Sigmoid colon (tissue), 7 donors: ENCODE measurements around the gene SYNE2. TPM values are rescaled to one million over a fixed set of nuclear protein-coding genes. Genes with fewer than 3 reads are reported as not detected.

Experiments used
- DNase-seq: peaks from one replicate; pipeline ENCODE4 v3.0.0-alpha.2; 2019
- H3K27ac ChIP-seq, 4 donors: fragments of 200-600 bp; sonication (generic); one replicate each; pipeline ENCODE4 v1.5.1; 2016 to 2019; ENCODE audit warnings: mild to moderate bottlenecking in 1 of 4
- H3K27me3 ChIP-seq, 3 donors: fragments of 200-600 bp; sonication (generic); one replicate each; pipeline ENCODE4 v1.5.1; 2019; ENCODE audit warnings: mild to moderate bottlenecking in 1 of 3
- H3K36me3 ChIP-seq, 4 donors: fragments of 200-600 bp; sonication (generic); one replicate each; pipeline ENCODE4 v1.5.1; 2016 to 2019
- H3K4me1 ChIP-seq, 4 donors: fragments of 200-600 bp; sonication (generic); one replicate each; pipeline ENCODE4 v1.5.1; 2017 to 2019
- H3K4me3 ChIP-seq, 4 donors: fragments of 200-600 bp; sonication (generic); one replicate each; pipeline ENCODE4 v1.5.1; 2017 to 2019; ENCODE audit warnings: mild to moderate bottlenecking in 2 of 4, moderate library complexity in 1 of 4
- H3K9me3 ChIP-seq, 4 donors: fragments of 200-600 bp in 3 of 4; sonication (generic) in 3 of 4; one replicate each; pipeline versions ENCODE4 v1.5.1 to v1.6.1; 2013 to 2019
- EP300 ChIP-seq, 4 donors: sonication (generic); formaldehyde crosslinking; IDR thresholded peaks; one replicate each; pipeline ENCODE4 v1.6.1; 2017; ENCODE audit warnings: antibody characterized with exemption in 4 of 4
- POLR2A ChIP-seq, 2 donors: fragments of 450-650 bp; IDR thresholded peaks; one replicate each; pipeline ENCODE4 v1.6.1; 2016; ENCODE audit warnings: antibody characterized with exemption in 2 of 2, mild to moderate bottlenecking in 2 of 2, moderate library complexity in 2 of 2
- POLR2AphosphoS5 ChIP-seq, 4 donors: sonication (generic); formaldehyde crosslinking; IDR thresholded peaks; one replicate each; pipeline ENCODE4 v1.6.1; 2017; ENCODE audit warnings: antibody characterized with exemption in 4 of 4
- WGBS, 2 donors: extraction: QIAGEN DNeasy Blood & Tissue Kit; methylation state at CpG; one replicate each; pipeline ENCODE4 v1.1.7; 2013; 5-methylcytosine and 5-hydroxymethylcytosine counted together
- intact Hi-C: fragments of 100-400 bp; cut with DNase I; formaldehyde crosslinking; loops from one replicate; pipeline ENCODE4 v1.15.1; 2023
- polyA plus RNA-seq, 3 donors: library from polyadenylated mRNA; stranded (reverse); fragments of 200-250 nt; gene quantifications; one replicate each; pipeline ENCODE4 v1.2.3, GENCODE V29; 2013
- total RNA-seq, 4 donors: library from RNA; depleted of rRNA; stranded (reverse); fragments of >200 nt; gene quantifications; one replicate each; pipeline ENCODE4 v1.1.0, GENCODE V29; 2016
- TF ChIP-seq, protein P1 (sequence below), 4 experiments: fragments of 450-650 bp in 3 of 4; fragments of 200-600 bp in 1 of 4; IDR thresholded peaks; one replicate each; pipeline ENCODE4 v1.5.1; 2016 to 2019; ENCODE audit warnings: antibody characterized with exemption in 4 of 4, mild to moderate bottlenecking in 3 of 4, moderate library complexity in 2 of 4
- donor health status: healthy with polysubstance abuse.
- donor health status: Bipolar disorder and iron deficiency.
- donor health status: healthy.

SYNE2 gene
- total and polyA plus RNA-seq, 7 donors, result 25.8 to 70.6 (median 54.6) TPM

- Histone ChIP-seq H3K27ac (no peak overlapping the region), H3K36me3 (no peaks in the 10 kb centered on the region), H3K9me3 (peaks cover 0 to 11% (median 0%) of the 10 kb centered on the region in 4 donors), H3K4me3 (no peak overlapping the region), H3K27me3 (no peaks in the 10 kb centered on the region), H3K4me1 (no peaks in the 10 kb centered on the region)
- no peak for DNase-seq
- intact Hi-C loops, result no loop called here
- TF ChIP-seq POLR2AphosphoS5 (IDR thresholded peaks at IDR 0.05) (no peak), EP300 (IDR thresholded peaks at IDR 0.05) (no peak)
- TF ChIP-seq, protein P1, sequence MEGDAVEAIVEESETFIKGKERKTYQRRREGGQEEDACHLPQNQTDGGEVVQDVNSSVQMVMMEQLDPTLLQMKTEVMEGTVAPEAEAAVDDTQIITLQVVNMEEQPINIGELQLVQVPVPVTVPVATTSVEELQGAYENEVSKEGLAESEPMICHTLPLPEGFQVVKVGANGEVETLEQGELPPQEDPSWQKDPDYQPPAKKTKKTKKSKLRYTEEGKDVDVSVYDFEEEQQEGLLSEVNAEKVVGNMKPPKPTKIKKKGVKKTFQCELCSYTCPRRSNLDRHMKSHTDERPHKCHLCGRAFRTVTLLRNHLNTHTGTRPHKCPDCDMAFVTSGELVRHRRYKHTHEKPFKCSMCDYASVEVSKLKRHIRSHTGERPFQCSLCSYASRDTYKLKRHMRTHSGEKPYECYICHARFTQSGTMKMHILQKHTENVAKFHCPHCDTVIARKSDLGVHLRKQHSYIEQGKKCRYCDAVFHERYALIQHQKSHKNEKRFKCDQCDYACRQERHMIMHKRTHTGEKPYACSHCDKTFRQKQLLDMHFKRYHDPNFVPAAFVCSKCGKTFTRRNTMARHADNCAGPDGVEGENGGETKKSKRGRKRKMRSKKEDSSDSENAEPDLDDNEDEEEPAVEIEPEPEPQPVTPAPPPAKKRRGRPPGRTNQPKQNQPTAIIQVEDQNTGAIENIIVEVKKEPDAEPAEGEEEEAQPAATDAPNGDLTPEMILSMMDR (IDR thresholded peaks at IDR 0.05), result no peak
- 88 to 93% methylated on average over 3 of the region's 3 CpGs for WGBS, 2 donors
Observed at GRCh38 chr14:63843796-63844195, 9.0 kb upstream of the SYNE2 start.

DNA sequence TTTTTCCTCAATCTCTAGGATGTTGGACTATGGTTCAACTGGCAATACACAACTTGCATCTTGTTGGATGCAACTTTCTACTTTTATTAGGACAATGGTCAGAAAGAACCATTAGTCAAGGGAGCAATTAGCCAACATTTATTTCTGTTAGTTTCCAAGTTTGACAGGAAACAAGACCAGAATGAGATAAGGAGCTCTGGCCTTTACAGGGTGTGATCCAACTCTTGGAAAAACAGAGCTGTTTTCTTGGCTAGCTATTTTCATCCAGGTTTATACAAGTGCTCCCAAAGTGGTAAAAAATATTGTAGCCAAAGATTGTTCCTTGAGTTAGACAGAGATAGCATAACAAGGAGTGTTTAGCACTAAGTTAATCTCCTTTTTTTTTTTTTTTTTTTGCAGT lies 3.9 kb upstream of the SYNE2 start:
- peaks cover 0 to 4% (median 2%) of the 10 kb centered on the region in 4 donors for H3K4me1 ChIP-seq
- TF ChIP-seq EP300 (IDR thresholded peaks at IDR 0.05) (no peak), POLR2AphosphoS5 (IDR thresholded peaks at IDR 0.05) (no peak), POLR2A (IDR thresholded peaks at IDR 0.05) (no peak)
- TF ChIP-seq, protein P1 (IDR thresholded peaks at IDR 0.05), result no peak
- intact Hi-C loops, result no loop called here

DNA sequence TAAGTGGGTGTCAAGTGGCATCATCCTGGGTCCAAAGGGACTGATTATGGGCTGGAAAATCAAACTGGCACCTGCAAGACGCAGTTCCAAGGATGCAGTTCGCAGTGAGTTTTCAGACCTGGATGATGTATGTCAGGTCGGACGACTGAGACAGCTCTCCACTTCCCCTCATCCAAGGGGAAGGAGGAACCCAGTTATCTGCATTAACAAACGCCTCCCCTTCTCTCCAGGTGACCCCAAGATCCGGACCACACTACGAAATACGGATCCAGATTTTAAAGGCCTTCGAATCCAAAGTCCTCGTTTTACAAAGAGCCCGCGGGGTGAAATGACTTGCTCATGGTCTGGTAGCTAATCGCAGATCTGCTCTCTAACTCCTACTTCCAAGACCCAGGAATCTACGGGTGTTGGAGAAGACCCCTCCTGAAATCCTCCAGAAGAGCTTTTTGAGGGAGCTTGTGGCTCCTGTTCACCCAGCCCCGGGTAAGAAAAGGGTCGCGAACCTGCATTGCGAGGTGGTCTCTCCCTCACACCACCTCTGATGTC lies 460 bp upstream of the SYNE2 start:
- H3K27me3 ChIP-seq, result no peaks in the 10 kb centered on the region
- TF ChIP-seq, protein P1 (IDR thresholded peaks at IDR 0.05), result no peak
- TF ChIP-seq POLR2A (IDR thresholded peaks at IDR 0.05), result no peak
- TF ChIP-seq POLR2AphosphoS5 (IDR thresholded peaks at IDR 0.05), result no peak
- no peak for TF ChIP-seq EP300 (IDR thresholded peaks at IDR 0.05)
- H3K9me3 ChIP-seq, result no peaks in the 10 kb centered on the region
- H3K27ac ChIP-seq, result peak overlapping the region; percentile 90 to 92 (median 91)
- H3K4me1 ChIP-seq, result peaks cover 0 to 12% (median 8%) of the 10 kb centered on the region in 4 donors
- peak overlapping the region; percentile 21 to 87 (median 86) for H3K4me3 ChIP-seq
- 8 to 11% methylated on average over 18 of the region's 18 CpGs for WGBS, 2 donors
- intact Hi-C loops, result loop anchor here (5.0 kb wide), 4 partner anchors 40 to 140 kb away; partner anchors contain the start of gene SGPP1
- H3K36me3 ChIP-seq, result no peaks in the 10 kb centered on the region
- no peak for DNase-seq

More for the DNA sequence above, 3.9 kb upstream of the SYNE2 start:
- H3K36me3 ChIP-seq, result no peaks in the 10 kb centered on the region
- no peaks in the 10 kb centered on the region for H3K9me3 ChIP-seq
- H3K27ac ChIP-seq, result no peak overlapping the region
- DNase-seq, result no peak
- H3K27me3 ChIP-seq, result no peaks in the 10 kb centered on the region
- H3K4me3 ChIP-seq, result no peak overlapping the region

DNA sequence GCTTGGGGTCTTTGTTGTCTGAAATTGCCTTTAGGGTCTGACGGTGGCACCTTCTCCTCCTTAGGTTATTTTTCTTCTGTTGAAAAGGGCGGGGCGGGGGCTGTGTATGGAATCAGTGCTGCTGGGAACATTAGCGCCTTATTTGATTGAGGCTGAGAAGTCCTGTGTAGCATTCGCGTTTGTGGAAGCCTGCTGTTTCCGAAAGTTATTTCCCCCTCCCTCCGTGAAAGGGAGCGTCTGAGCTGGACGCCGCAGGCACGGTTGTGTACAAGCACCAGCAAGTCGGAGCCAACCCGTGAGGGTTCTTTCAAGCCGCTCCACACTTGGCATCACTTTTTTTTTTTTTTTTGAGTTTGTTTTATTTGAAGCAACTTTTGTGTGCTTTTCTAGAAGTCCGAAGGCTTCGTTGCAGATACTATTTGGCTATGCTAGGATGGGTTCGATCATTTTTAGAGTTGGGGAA lies 1.1 kb downstream of the SYNE2 start:
- 1% methylated on average over 18 of the region's 18 CpGs for WGBS, 2 donors

DNA sequence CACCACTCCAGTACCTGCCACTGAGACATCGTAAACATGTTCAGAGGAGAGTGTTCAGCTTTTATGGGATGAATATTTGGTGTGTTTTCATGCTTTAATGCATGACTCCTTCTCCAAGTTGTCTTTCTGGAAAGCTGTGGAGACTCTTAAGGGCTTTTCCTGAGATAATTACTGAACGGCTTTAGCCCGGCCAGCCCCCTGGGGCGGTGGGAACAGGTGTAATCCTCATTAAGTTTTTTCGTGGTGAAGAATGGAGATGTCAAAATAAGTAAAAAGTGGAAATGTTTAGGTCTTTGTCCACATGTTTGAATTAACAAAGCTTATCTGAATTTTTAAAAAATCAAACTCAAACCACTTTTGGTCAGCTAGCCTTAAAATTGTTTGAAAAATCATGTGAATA lies 1.5 kb downstream of the SYNE2 start:
- Histone ChIP-seq H3K27me3 (no peaks in the 10 kb centered on the region), H3K9me3 (no peaks in the 10 kb centered on the region), H3K4me3 (peak overlapping the region; percentile 85 to 87 (median 86)), H3K4me1 (peaks cover 0 to 12% (median 8%) of the 10 kb centered on the region in 4 donors), H3K36me3 (no peaks in the 10 kb centered on the region), H3K27ac (peak overlapping the region; percentile 90 to 92 (median 91))
- 7 to 27% methylated on average over 5 of the region's 5 CpGs for WGBS, 2 donors
- TF ChIP-seq POLR2AphosphoS5 (IDR thresholded peaks at IDR 0.05) (no peak), POLR2A (IDR thresholded peaks at IDR 0.05) (no peak), EP300 (IDR thresholded peaks at IDR 0.05) (no peak)
- TF ChIP-seq, protein P1 (IDR thresholded peaks at IDR 0.05), result no peak
- intact Hi-C loops, result loop anchor here (5.0 kb wide), 4 partner anchors 38 to 138 kb away; partner anchors contain the start of gene SGPP1
- DNase-seq, result no peak

More for the DNA sequence above, 1.1 kb downstream of the SYNE2 start:
- Histone ChIP-seq H3K4me1 (peaks cover 0 to 12% (median 8%) of the 10 kb centered on the region in 4 donors), H3K27ac (peak overlapping the region; percentile 90 to 92 (median 91)), H3K36me3 (no peaks in the 10 kb centered on the region), H3K9me3 (no peaks in the 10 kb centered on the region), H3K4me3 (peak overlapping the region; percentile 85 to 87 (median 86)), H3K27me3 (no peaks in the 10 kb centered on the region)
- intact Hi-C loops, result loop anchor here (5.0 kb wide), 4 partner anchors 38 to 138 kb away; partner anchors contain the start of gene SGPP1
- TF ChIP-seq POLR2AphosphoS5 (IDR thresholded peaks at IDR 0.05), result peak; percentile 11 to 31 (median 16)
- no peak for TF ChIP-seq EP300 (IDR thresholded peaks at IDR 0.05)
- peak; percentile 74 for DNase-seq
